A549 (cell line): ENCODE results near the gene PRKG1. TPM values are rescaled to one million over a fixed set of nuclear protein-coding genes. Genes with fewer than 3 reads are reported as not detected.

ENCODE experiments used
- ATAC-seq, 2 experiments: fragments of 200-7000 bp in 1 of 2; fragments of >200 bp in 1 of 2; cut with Nextera tagmentation in 1 of 2; cut with Tn5 transposase in 1 of 2; 3 replicates each; pipeline versions ENCODE4 v1.8.0 to v1.9.1; 2018 to 2020; ENCODE audit warnings: mild to moderate bottlenecking in 1 of 2, moderate library complexity in 1 of 2
- CTCF ChIA-PET: fragments of 300-600 bp; sonication (Branson Sonifier 250); formaldehyde crosslinking; extraction: SDS; loops from one replicate; lab custom pipeline; 2021; ENCODE audit warnings: antibody characterized with exemption, inconsistent platforms; lab: Yijun Ruan, JAX
- POLR2A ChIA-PET: fragments of 350-600 bp; formaldehyde crosslinking; extraction: SDS; loops from one replicate; lab custom pipeline; 2021; ENCODE audit warnings: antibody characterized with exemption, inconsistent platforms; lab: Yijun Ruan, JAX
- DNase-seq, 2 experiments: peaks; one replicate each; pipeline versions ENCODE4 v3.0.0 to v3.0.0-alpha.2; 2011 to 2016; ENCODE audit warnings: low read depth in 1 of 2, low spot score in 1 of 2
- FAIRE-seq: peaks from 2 replicates; lab custom pipeline; 2011; peaks lifted over from hg19 to GRCh38; lab: Jason Lieb, UNC
- H3K27ac ChIP-seq, 2 experiments: fragments of >200 bp; sonication (Bioruptor Twin); formaldehyde crosslinking; 3 replicates each; pipeline ENCODE4 v1.5.1; 2016 to 2017
- H3K4me1 ChIP-seq: fragments of >200 bp; sonication (Bioruptor Twin); formaldehyde crosslinking; 3 replicates; pipeline ENCODE4 v1.6.1; 2016
- H3K4me2 ChIP-seq: fragments of >200 bp; sonication (Bioruptor Twin); formaldehyde crosslinking; 3 replicates; pipeline ENCODE4 v1.6.1; 2016
- H3K4me3 ChIP-seq: fragments of >200 bp; sonication (Bioruptor Twin); formaldehyde crosslinking; 3 replicates; pipeline ENCODE4 v1.5.1; 2016
- H3K9me3 ChIP-seq: fragments of >200 bp; sonication (Bioruptor Twin); formaldehyde crosslinking; 3 replicates; pipeline ENCODE4 v1.6.1; 2016
- CBX8 ChIP-seq: fragments of 200-600 bp; sonication (generic); IDR thresholded peaks from 2 replicates; pipeline ENCODE4 v1.6.1; 2016
- CEBPB ChIP-seq, 2 experiments: fragments of >200 bp in 1 of 2; sonication (Bioruptor Twin) in 1 of 2; formaldehyde crosslinking in 1 of 2; IDR thresholded peaks; 2 replicates each; pipeline ENCODE4 v1.6.1; 2012 to 2016
- CHD2 ChIP-seq: fragments of 150-350 bp; IDR thresholded peaks from 2 replicates; pipeline ENCODE4 v1.6.1; 2014; ENCODE audit warnings: low read length; ENCODE audit not compliant: partially characterized antibody
- EHF ChIP-seq: fragments of 250-450 bp; sonication (Bioruptor Pico); IDR thresholded peaks from 2 replicates; pipeline ENCODE4 v1.5.0; 2020; ENCODE audit warnings: mild to moderate bottlenecking
- EHMT2 ChIP-seq: fragments of 200-600 bp; sonication (generic); IDR thresholded peaks from 2 replicates; pipeline ENCODE4 v1.6.1; 2016; ENCODE audit warnings: antibody characterized with exemption, low read depth, mild to moderate bottlenecking, moderate library complexity
- ESRRA ChIP-seq: fragments of 150-350 bp; IDR thresholded peaks from 2 replicates; pipeline ENCODE4 v1.6.1; 2014; ENCODE audit warnings: mild to moderate bottlenecking, low read length, borderline replicate concordance
- FOSB ChIP-seq: fragments of 250-450 bp; sonication (Bioruptor Pico); IDR thresholded peaks from 2 replicates; pipeline ENCODE4 v1.5.0; 2020; ENCODE audit warnings: mild to moderate bottlenecking, moderate library complexity
- FOXS1 ChIP-seq: fragments of 250-450 bp; sonication (Bioruptor Pico); IDR thresholded peaks from 2 replicates; pipeline ENCODE4 v1.5.0; 2020; ENCODE audit warnings: mild to moderate bottlenecking, moderate library complexity
- GATA3 ChIP-seq: IDR thresholded peaks from 2 replicates; pipeline ENCODE4 v1.6.1; 2012; ENCODE audit warnings: borderline replicate concordance
- HOXA7 ChIP-seq: fragments of 250-450 bp; sonication (Bioruptor Pico); IDR thresholded peaks from 2 replicates; pipeline ENCODE4 v1.5.0; 2020; ENCODE audit warnings: mild to moderate bottlenecking, moderate library complexity
- HOXB5 ChIP-seq: fragments of 250-450 bp; sonication (Bioruptor Pico); IDR thresholded peaks from 2 replicates; pipeline ENCODE4 v1.5.0; 2020; ENCODE audit warnings: mild to moderate bottlenecking, moderate library complexity
- JUN ChIP-seq, 2 experiments: fragments of >200 bp; sonication (Bioruptor Twin); formaldehyde crosslinking; IDR thresholded peaks; 2 replicates in 1 of 2; 3 replicates in 1 of 2; pipeline ENCODE4 v1.6.1; 2016 to 2017
- KDM5A ChIP-seq: fragments of 200-600 bp; sonication (generic); IDR thresholded peaks from 2 replicates; pipeline ENCODE4 v1.6.1; 2016; ENCODE audit warnings: antibody characterized with exemption, mild to moderate bottlenecking
- MAZ ChIP-seq: fragments of 150-350 bp; IDR thresholded peaks from 2 replicates; pipeline ENCODE4 v1.6.1; 2014; ENCODE audit warnings: antibody characterized with exemption, low read depth, low read length, borderline replicate concordance
- MYC ChIP-seq: IDR thresholded peaks from 2 replicates; pipeline ENCODE4 v1.6.1; 2012; ENCODE audit warnings: mild to moderate bottlenecking, inconsistent platforms, low read length, improper control_type of control experiment, borderline replicate concordance
- NPAS2 ChIP-seq: fragments of 250-450 bp; sonication (Bioruptor Pico); IDR thresholded peaks from 2 replicates; pipeline ENCODE4 v1.8.0; 2022; ENCODE audit warnings: mild to moderate bottlenecking, moderate library complexity, borderline replicate concordance
- PHF8 ChIP-seq: fragments of 200-600 bp; sonication (generic); IDR thresholded peaks from 2 replicates; pipeline ENCODE4 v1.6.1; 2016; ENCODE audit warnings: low read depth, mild to moderate bottlenecking, antibody characterized with exemption, moderate library complexity, borderline replicate concordance
- POLR2AphosphoS2 ChIP-seq: conservative IDR thresholded peaks from 2 replicates; pipeline ENCODE4 v1.6.1; 2012; ENCODE audit warnings: low read length, improper control_type of control experiment, inconsistent platforms
- RAD21 ChIP-seq, 2 experiments: fragments of >200 bp in 1 of 2; sonication (Bioruptor Twin) in 1 of 2; formaldehyde crosslinking in 1 of 2; IDR thresholded peaks in 1 of 2; conservative IDR thresholded peaks in 1 of 2; 2 replicates in 1 of 2; 3 replicates in 1 of 2; pipeline ENCODE4 v1.6.1; 2012 to 2018; ENCODE audit warnings: inconsistent platforms in 1 of 2
- RARB ChIP-seq: fragments of 250-450 bp; sonication (Bioruptor Pico); IDR thresholded peaks from 2 replicates; pipeline ENCODE4 v1.8.0; 2021; ENCODE audit warnings: mild to moderate bottlenecking, moderate library complexity
- RFX5 ChIP-seq: fragments of 450-650 bp; IDR thresholded peaks from 2 replicates; pipeline ENCODE4 v1.7.1; 2014; ENCODE audit warnings: antibody characterized with exemption, mild to moderate bottlenecking, moderate library complexity
- TP53 ChIP-seq: fragments of 250-450 bp; sonication (Bioruptor Pico); IDR thresholded peaks from 2 replicates; pipeline ENCODE4 v1.5.0; 2021; ENCODE audit warnings: mild to moderate bottlenecking, moderate library complexity
- ZC3H11A ChIP-seq: fragments of 450-650 bp; IDR thresholded peaks from 2 replicates; pipeline ENCODE4 v1.6.1; 2014; ENCODE audit warnings: antibody characterized with exemption, mild to moderate bottlenecking
- WGBS: methylation state at CpG from one replicate; pipeline ENCODE4 v1.1.6; 2017; ENCODE audit errors: missing lambda C conversion rate; 5-methylcytosine and 5-hydroxymethylcytosine counted together
- polyA plus RNA-seq, 4 experiments: library from polyadenylated mRNA; depleted of rRNA in 3 of 4; stranded (reverse); fragments of >200 nt; fragmentation: RNase III in 1 of 4; extraction: RNeasy Plus Mini Kit Qiagen cat#74134 plus additional on column Dnase treatment in 1 of 4; gene quantifications; 2 replicates in 3 of 4; 3 replicates in 1 of 4; pipeline ENCODE4 v1.2.3, GENCODE V29; 2011 to 2017
- TF ChIP-seq, protein P1 (sequence below): fragments of 150-350 bp; IDR thresholded peaks from 2 replicates; pipeline ENCODE4 v1.6.1; 2014; ENCODE audit warnings: low read depth, mild to moderate bottlenecking, low read length
- TF ChIP-seq, protein P2 (sequence below): IDR thresholded peaks from 2 replicates; pipeline ENCODE4 v1.6.1; 2012
- TF ChIP-seq, protein P3 (sequence below): fragments of >200 bp; sonication (Bioruptor Twin); formaldehyde crosslinking; IDR thresholded peaks from 3 replicates; pipeline ENCODE4 v1.5.1; 2016
- TF ChIP-seq, protein P4 (sequence below): fragments of 450-650 bp; IDR thresholded peaks from 2 replicates; pipeline ENCODE4 v1.6.1; 2014; ENCODE audit warnings: antibody characterized with exemption
- TF ChIP-seq, protein P5 (sequence below): fragments of 250-450 bp; sonication (Bioruptor Pico); IDR thresholded peaks from 2 replicates; pipeline ENCODE4 v1.5.0; 2021; ENCODE audit warnings: mild to moderate bottlenecking, moderate library complexity, borderline replicate concordance

The PRKG1 gene
- polyA plus RNA-seq, 2 of the 4 experiments (the other 2 are of a cell fraction) = not detected

DNA sequence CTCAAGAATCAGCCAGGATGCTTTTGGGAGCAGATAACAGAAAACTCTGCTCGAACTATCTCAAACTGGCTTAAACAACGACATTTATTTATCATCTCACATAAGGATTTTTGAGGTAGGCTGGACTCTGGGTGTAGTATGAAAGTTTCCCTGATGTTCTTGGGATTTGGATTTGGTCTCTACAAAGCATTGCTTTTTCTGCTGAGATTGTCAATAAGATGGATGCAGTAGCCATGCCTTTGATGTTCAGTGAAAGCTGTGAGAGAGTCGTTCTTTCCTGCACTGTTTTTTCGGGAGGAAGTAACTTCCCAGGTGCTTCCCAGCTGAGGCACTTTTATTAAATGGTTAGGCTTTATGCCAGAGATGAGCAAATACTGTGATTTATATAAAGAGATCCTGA is 181.1 kb downstream of the PRKG1 start:
- H3K4me2 ChIP-seq = no peak overlapping the region
- no peaks in the 10 kb centered on the region for H3K9me3 ChIP-seq
- WGBS = 16% methylated on average over 4 of the region's 4 CpGs
- TF ChIP-seq RARB (CRISPR knock-in tag) (no peak), KDM5A (no peak), HOXA7 (CRISPR knock-in tag) (no peak), CEBPB (IDR thresholded peaks at IDR 0.05) (no peak), MAZ (no peak), MYC (no peak), HOXB5 (CRISPR knock-in tag) (no peak), TP53 (no peak), EHF (no peak), ESRRA (no peak), POLR2AphosphoS2 (no peak), RFX5 (no peak), FOSB (CRISPR knock-in tag) (no peak), RAD21 (conservative IDR thresholded peaks at IDR 0.05 in 1 of 2, IDR thresholded peaks at IDR 0.05 in 1 of 2) (no peak), FOXS1 (no peak)
- TF ChIP-seq, protein P1, sequence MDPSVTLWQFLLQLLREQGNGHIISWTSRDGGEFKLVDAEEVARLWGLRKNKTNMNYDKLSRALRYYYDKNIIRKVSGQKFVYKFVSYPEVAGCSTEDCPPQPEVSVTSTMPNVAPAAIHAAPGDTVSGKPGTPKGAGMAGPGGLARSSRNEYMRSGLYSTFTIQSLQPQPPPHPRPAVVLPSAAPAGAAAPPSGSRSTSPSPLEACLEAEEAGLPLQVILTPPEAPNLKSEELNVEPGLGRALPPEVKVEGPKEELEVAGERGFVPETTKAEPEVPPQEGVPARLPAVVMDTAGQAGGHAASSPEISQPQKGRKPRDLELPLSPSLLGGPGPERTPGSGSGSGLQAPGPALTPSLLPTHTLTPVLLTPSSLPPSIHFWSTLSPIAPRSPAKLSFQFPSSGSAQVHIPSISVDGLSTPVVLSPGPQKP = no peak
- TF ChIP-seq, protein P2, sequence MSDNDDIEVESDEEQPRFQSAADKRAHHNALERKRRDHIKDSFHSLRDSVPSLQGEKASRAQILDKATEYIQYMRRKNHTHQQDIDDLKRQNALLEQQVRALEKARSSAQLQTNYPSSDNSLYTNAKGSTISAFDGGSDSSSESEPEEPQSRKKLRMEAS = no peak
- TF ChIP-seq, protein P3, sequence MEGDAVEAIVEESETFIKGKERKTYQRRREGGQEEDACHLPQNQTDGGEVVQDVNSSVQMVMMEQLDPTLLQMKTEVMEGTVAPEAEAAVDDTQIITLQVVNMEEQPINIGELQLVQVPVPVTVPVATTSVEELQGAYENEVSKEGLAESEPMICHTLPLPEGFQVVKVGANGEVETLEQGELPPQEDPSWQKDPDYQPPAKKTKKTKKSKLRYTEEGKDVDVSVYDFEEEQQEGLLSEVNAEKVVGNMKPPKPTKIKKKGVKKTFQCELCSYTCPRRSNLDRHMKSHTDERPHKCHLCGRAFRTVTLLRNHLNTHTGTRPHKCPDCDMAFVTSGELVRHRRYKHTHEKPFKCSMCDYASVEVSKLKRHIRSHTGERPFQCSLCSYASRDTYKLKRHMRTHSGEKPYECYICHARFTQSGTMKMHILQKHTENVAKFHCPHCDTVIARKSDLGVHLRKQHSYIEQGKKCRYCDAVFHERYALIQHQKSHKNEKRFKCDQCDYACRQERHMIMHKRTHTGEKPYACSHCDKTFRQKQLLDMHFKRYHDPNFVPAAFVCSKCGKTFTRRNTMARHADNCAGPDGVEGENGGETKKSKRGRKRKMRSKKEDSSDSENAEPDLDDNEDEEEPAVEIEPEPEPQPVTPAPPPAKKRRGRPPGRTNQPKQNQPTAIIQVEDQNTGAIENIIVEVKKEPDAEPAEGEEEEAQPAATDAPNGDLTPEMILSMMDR = no peak
- H3K4me3 ChIP-seq = no peak overlapping the region
- ChIA-PET POLR2A (no interaction called here), CTCF (no interaction called here)
- no peaks in the 10 kb centered on the region for H3K4me1 ChIP-seq
- no peak overlapping the region for H3K27ac ChIP-seq
- FAIRE-seq = no peak
- no peak for DNase-seq
- ATAC-seq = no peak

DNA sequence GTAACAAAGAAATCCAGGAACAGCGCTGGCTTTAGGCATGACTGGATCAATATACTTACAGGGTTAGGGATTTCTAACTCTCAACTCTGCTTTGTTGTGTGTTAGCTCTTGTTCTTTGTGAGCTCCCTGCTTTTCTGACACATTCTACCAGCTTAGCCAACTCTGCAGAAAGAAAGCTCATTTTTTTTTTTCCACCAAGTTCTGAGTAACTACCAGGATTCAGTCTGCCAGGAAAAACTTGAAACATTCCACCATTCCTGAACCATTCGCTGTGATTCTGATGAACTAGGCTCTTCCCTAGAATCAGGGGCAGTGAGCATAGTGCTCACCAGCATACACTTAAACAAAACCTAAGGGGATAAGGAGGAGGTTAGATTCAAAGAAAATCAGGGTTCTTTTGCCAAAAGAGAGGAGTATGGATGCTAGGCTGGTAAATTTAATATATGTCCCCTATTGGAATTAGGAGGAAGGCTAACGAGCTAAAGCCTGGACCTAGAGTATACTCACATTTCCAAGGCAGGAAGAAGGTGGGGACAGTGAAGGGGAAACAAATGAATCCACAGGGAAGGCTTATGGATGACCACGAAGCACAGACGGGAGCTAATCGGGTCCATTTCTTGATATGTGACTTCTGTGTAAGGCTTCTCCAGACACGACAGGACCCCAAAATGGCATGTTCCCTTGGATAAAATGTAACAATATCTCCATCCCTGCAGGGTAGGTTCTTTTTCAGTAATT is 183.4 kb downstream of the PRKG1 start:
- no peak for FAIRE-seq
- POLR2A ChIA-PET = no interaction called here
- no peak overlapping the region for H3K4me3 ChIP-seq
- no peak for TF ChIP-seq MYC
- TF ChIP-seq, protein P4, sequence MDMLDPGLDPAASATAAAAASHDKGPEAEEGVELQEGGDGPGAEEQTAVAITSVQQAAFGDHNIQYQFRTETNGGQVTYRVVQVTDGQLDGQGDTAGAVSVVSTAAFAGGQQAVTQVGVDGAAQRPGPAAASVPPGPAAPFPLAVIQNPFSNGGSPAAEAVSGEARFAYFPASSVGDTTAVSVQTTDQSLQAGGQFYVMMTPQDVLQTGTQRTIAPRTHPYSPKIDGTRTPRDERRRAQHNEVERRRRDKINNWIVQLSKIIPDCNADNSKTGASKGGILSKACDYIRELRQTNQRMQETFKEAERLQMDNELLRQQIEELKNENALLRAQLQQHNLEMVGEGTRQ = no peak
- TF ChIP-seq JUN (IDR thresholded peaks at IDR 0.05) = no peak
- no peak for TF ChIP-seq NPAS2 (CRISPR knock-in tag)
- TF ChIP-seq EHMT2 = no peak
- TF ChIP-seq GATA3 = no peak
- no peak for TF ChIP-seq PHF8
- no peak for TF ChIP-seq CEBPB (IDR thresholded peaks at IDR 0.05)
- TF ChIP-seq HOXA7 (CRISPR knock-in tag) = no peak
- TF ChIP-seq, protein P3 = no peak
- TF ChIP-seq CHD2 = no peak
- TF ChIP-seq, protein P5, sequence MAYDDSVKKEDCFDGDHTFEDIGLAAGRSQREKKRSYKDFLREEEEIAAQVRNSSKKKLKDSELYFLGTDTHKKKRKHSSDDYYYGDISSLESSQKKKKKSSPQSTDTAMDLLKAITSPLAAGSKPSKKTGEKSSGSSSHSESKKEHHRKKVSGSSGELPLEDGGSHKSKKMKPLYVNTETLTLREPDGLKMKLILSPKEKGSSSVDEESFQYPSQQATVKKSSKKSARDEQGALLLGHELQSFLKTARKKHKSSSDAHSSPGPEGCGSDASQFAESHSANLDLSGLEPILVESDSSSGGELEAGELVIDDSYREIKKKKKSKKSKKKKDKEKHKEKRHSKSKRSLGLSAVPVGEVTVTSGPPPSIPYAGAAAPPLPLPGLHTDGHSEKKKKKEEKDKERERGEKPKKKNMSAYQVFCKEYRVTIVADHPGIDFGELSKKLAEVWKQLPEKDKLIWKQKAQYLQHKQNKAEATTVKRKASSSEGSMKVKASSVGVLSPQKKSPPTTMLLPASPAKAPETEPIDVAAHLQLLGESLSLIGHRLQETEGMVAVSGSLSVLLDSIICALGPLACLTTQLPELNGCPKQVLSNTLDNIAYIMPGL (CRISPR knock-in tag) = no peak
- TF ChIP-seq CBX8 = no peak
- TF ChIP-seq ZC3H11A = no peak
- TF ChIP-seq, all 56 proteins: peak for 0
- no peak overlapping the region for H3K4me2 ChIP-seq
- ATAC-seq (no peak), DNase-seq (no peak)
- H3K4me1 ChIP-seq = no peaks in the 10 kb centered on the region
- 33% methylated on average over 7 of the region's 7 CpGs for WGBS
- H3K9me3 ChIP-seq = no peaks in the 10 kb centered on the region
- H3K27ac ChIP-seq = no peak overlapping the region
- CTCF ChIA-PET = interaction anchor here (0.9 kb wide), 1 partner anchor 70 kb away, joined by 3 read pairs; no protein-coding TSS in a partner anchor
